Left lung (tissue), 10 donors: ENCODE data around the gene COQ5. TPM values are rescaled to one million over a fixed set of nuclear protein-coding genes. Genes with fewer than 3 reads are reported as not detected.
A peak's percentile ranks its signal among the peaks of the same experiment; 100 is the strongest.

Source experiments
- ATAC-seq: fragments of 200-7000 bp; cut with Tn5 transposase; one replicate; pipeline ENCODE4 v1.9.1; 2020; ENCODE audit warnings: moderate library complexity
- DNase-seq, 4 donors: peaks; one replicate each; pipeline ENCODE4 v3.0.0-alpha.2; 2013 to 2020
- H3K27ac ChIP-seq, 2 donors: fragments of 200-600 bp; sonication (generic) in 1 of 2; one replicate each; pipeline versions ENCODE4 v1.5.0 to v1.8.0; 2020 to 2021
- H3K27me3 ChIP-seq, 2 donors: fragments of 200-600 bp; sonication (generic) in 1 of 2; one replicate each; pipeline versions ENCODE4 v1.5.0 to v1.8.0; 2020 to 2021
- H3K36me3 ChIP-seq, 2 donors: fragments of 200-600 bp; sonication (generic) in 1 of 2; one replicate each; pipeline versions ENCODE4 v1.5.0 to v1.8.0; 2020 to 2021
- H3K4me1 ChIP-seq, 2 donors: fragments of 200-600 bp; one replicate each; pipeline ENCODE4 v1.8.0; 2021
- H3K4me3 ChIP-seq, 2 donors: fragments of 200-600 bp; sonication (generic) in 1 of 2; one replicate each; pipeline versions ENCODE4 v1.5.0 to v1.8.0; 2020 to 2021; ENCODE audit warnings: mild to moderate bottlenecking in 1 of 2
- H3K9me3 ChIP-seq, 2 donors: fragments of 200-600 bp; sonication (generic) in 1 of 2; one replicate each; pipeline versions ENCODE4 v1.5.0 to v1.8.0; 2020 to 2021
- CTCF ChIP-seq, 2 donors: fragments of 200-600 bp; sonication (generic) in 1 of 2; IDR thresholded peaks; one replicate each; pipeline versions ENCODE4 v1.5.0 to v1.8.0; 2021; ENCODE audit warnings: antibody characterized with exemption in 2 of 2
- intact Hi-C, 2 donors: fragments of 100-400 bp; cut with DNase I; formaldehyde crosslinking; loops; one replicate each; pipeline versions ENCODE4 v1.11.2 to v1.14.2; 2022
- polyA plus RNA-seq, 6 donors: library from polyadenylated mRNA; unstranded; fragments of 120-200 nt; gene quantifications; one replicate each; pipeline ENCODE4 v1.2.1, GENCODE V29; 2013; ENCODE audit not compliant: insufficient read length in 6 of 6
- total RNA-seq, 2 donors: library from RNA; stranded (reverse); fragmentation: NEBNext Ultra II Directional; extraction: Animal tissue kit (Norgen Biotek cat#: 25700); gene quantifications; one replicate each; pipeline ENCODE4 v1.2.1, GENCODE V29; 2021
- donor health status: DM: no; HTN: yes; CAD: no.
- donor health status: DM: no; HTN: no; CAD: no.

COQ5 gene
- total and polyA plus RNA-seq, 8 donors = 23.1 to 58.8 (median 48.1) TPM

GRCh38 chr12:120457133-120457532 lies 71.8 kb downstream of the COQ5 start:
- peaks cover 0 to 87% of the 10 kb centered on the region in 2 donors for H3K36me3 ChIP-seq
- no peak for TF ChIP-seq CTCF (IDR thresholded peaks at IDR 0.05)
- no peak overlapping the region for H3K27ac ChIP-seq
- no peaks in the 10 kb centered on the region for H3K4me1 ChIP-seq
- intact Hi-C loops = no loop called here
- DNase-seq (no peak), ATAC-seq (no peak)
- no peak overlapping the region for H3K4me3 ChIP-seq
- no peaks in the 10 kb centered on the region for H3K27me3 ChIP-seq
- H3K9me3 ChIP-seq = no peaks in the 10 kb centered on the region

DNA sequence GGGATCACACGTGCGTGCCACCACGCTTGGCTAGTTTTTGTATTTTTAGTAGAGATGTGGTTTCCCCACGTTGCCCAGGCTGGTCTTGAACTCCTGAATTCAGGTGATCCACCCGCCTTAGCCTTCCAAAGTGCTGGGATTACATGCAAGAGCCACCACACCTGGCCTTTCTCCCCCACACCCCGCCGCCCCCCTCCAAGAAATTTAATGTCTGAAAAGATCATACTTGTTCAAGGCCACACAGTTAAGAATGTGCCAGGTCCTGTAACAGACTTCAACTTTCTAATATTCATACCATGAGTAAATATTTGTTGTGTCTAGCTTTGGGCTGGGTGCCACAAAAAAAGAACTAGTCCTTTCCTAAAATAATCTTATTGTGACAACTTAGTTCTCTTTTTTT lies 73.7 kb downstream of the COQ5 start:
- no peak for TF ChIP-seq CTCF (IDR thresholded peaks at IDR 0.05)
- peaks cover 0 to 79% of the 10 kb centered on the region in 2 donors for H3K36me3 ChIP-seq
- no peaks in the 10 kb centered on the region for H3K4me1 ChIP-seq

GRCh38 chr12:120453977-120454376 lies 75.0 kb downstream of the COQ5 start:
- TF ChIP-seq CTCF (IDR thresholded peaks at IDR 0.05) = peak; percentile 42 to 43
- H3K36me3 ChIP-seq = peaks cover 0 to 77% of the 10 kb centered on the region in 2 donors
- H3K4me1 ChIP-seq = peaks cover 0 to 3% of the 10 kb centered on the region in 2 donors
- DNase-seq = no peak
- H3K9me3 ChIP-seq = no peaks in the 10 kb centered on the region
- H3K4me3 ChIP-seq = no peak overlapping the region
- H3K27me3 ChIP-seq = no peaks in the 10 kb centered on the region
- intact Hi-C loops = no loop called here
- ATAC-seq = peak; percentile 69
- no peak overlapping the region for H3K27ac ChIP-seq

More for the DNA sequence above, 73.7 kb downstream of the COQ5 start:
- ATAC-seq = no peak
- intact Hi-C loops = no loop called here
- Histone ChIP-seq H3K27ac (no peak overlapping the region), H3K4me3 (no peak overlapping the region), H3K9me3 (no peaks in the 10 kb centered on the region), H3K27me3 (no peaks in the 10 kb centered on the region)
- DNase-seq = no peak

Other genes with a start within 250 kb of the COQ5 start
- gene RNU4-2, start 237.3 kb downstream of the COQ5 start, total RNA-seq = 1,000 to 10,000 TPM; 6,889 to 7,719 TPM
- gene RNU4-2, start 237.3 kb downstream of the COQ5 start, polyA plus RNA-seq = 10 to 100 TPM in 1 of 6 donors, 1 to 10 TPM in 2, not detected in 3; 1.3 to 14.9 (median 1.5) TPM
- 1,000 to 10,000 TPM; 3,185 to 3,518 TPM for gene RNU4-1, start 235.9 kb downstream of the COQ5 start, total RNA-seq
- gene RNU4-1, start 235.9 kb downstream of the COQ5 start, polyA plus RNA-seq = 1 to 10 TPM in 1 of 6 donors, not detected in 5; 1.8 TPM
- 1 to 10 TPM; 1.7 to 2.3 TPM for gene SIRT4, start 226.8 kb downstream of the COQ5 start, total RNA-seq
- 1 to 10 TPM; 2.2 to 3.8 (median 3.0) TPM for gene SIRT4, start 226.8 kb downstream of the COQ5 start, polyA plus RNA-seq
- gene PLA2G1B, start 201.4 kb downstream of the COQ5 start, total RNA-seq = 10 to 100 TPM in 1 of 2 donors, 1 to 10 TPM in 1; 4.7 to 76.9 TPM
- gene PLA2G1B, start 201.4 kb downstream of the COQ5 start, polyA plus RNA-seq = 1 to 10 TPM; 1.1 to 2.4 (median 1.7) TPM
- gene MSI1, start 160.0 kb downstream of the COQ5 start, total RNA-seq = 1 to 10 TPM in 1 of 2 donors, under 1 TPM in 1; 0.60 to 1.3 TPM
- gene MSI1, start 160.0 kb downstream of the COQ5 start, polyA plus RNA-seq = 10 to 100 TPM; 12.9 to 19.3 (median 17.1) TPM
- gene COX6A1, start 91.0 kb downstream of the COQ5 start, total RNA-seq = 100 to 1,000 TPM; 308 to 311 TPM
- gene COX6A1, start 91.0 kb downstream of the COQ5 start, polyA plus RNA-seq = 100 to 1,000 TPM; 187 to 217 (median 212) TPM
- gene TRIAP1, start 82.8 kb downstream of the COQ5 start, total RNA-seq = 10 to 100 TPM; 21.9 to 29.1 TPM
- gene TRIAP1, start 82.8 kb downstream of the COQ5 start, polyA plus RNA-seq = 10 to 100 TPM; 35.1 to 42.4 (median 37.5) TPM
- gene GATC, start 82.7 kb downstream of the COQ5 start, total RNA-seq = 10 to 100 TPM; 30.1 TPM
- gene GATC, start 82.7 kb downstream of the COQ5 start, polyA plus RNA-seq = 10 to 100 TPM; 31.0 to 33.3 (median 31.8) TPM
- 100 to 1,000 TPM; 120 to 136 TPM for gene SRSF9, start 59.4 kb downstream of the COQ5 start, total RNA-seq
- 100 to 1,000 TPM; 192 to 225 (median 202) TPM for gene SRSF9, start 59.4 kb downstream of the COQ5 start, polyA plus RNA-seq
- gene DYNLL1, start 33.0 kb downstream of the COQ5 start, total RNA-seq = 100 to 1,000 TPM; 342 to 352 TPM
- gene DYNLL1, start 33.0 kb downstream of the COQ5 start, polyA plus RNA-seq = 100 to 1,000 TPM; 352 to 436 (median 384) TPM
- gene RNF10, start 5.2 kb upstream of the COQ5 start, total RNA-seq = 100 to 1,000 TPM; 208 to 218 TPM
- gene RNF10, start 5.2 kb upstream of the COQ5 start, polyA plus RNA-seq = 100 to 1,000 TPM; 155 to 251 (median 222) TPM
- 10 to 100 TPM; 37.9 to 40.6 TPM for gene POP5, start 52.2 kb upstream of the COQ5 start, total RNA-seq
- 10 to 100 TPM; 41.8 to 52.6 (median 50.3) TPM for gene POP5, start 52.2 kb upstream of the COQ5 start, polyA plus RNA-seq
- under 1 TPM; 0.37 to 0.38 TPM for gene CABP1, start 111.5 kb upstream of the COQ5 start, total RNA-seq
- gene CABP1, start 111.5 kb upstream of the COQ5 start, polyA plus RNA-seq = 1 to 10 TPM; 1.9 to 3.7 (median 2.7) TPM
- 100 to 1,000 TPM; 178 to 180 TPM for gene MLEC, start 158.0 kb upstream of the COQ5 start, total RNA-seq
- 100 to 1,000 TPM; 168 to 209 (median 198) TPM for gene MLEC, start 158.0 kb upstream of the COQ5 start, polyA plus RNA-seq
- 10 to 100 TPM; 23.3 to 28.3 TPM for gene UNC119B, start 181.3 kb upstream of the COQ5 start, total RNA-seq
- gene UNC119B, start 181.3 kb upstream of the COQ5 start, polyA plus RNA-seq = 10 to 100 TPM; 45.2 to 63.2 (median 55.7) TPM
- gene ACADS, start 196.7 kb upstream of the COQ5 start, total RNA-seq = 10 to 100 TPM; 17.3 to 20.6 TPM
- 10 to 100 TPM; 11.5 to 15.9 (median 13.2) TPM for gene ACADS, start 196.7 kb upstream of the COQ5 start, polyA plus RNA-seq